Caco-2 (cell line): Measurements from ENCODE around the gene ASIC4. TPM values are rescaled to one million over a fixed set of nuclear protein-coding genes. Genes with fewer than 3 reads are reported as not detected.

Source experiments
- BruUV-seq: library from RNA; stranded (reverse); fragments of 400-500 nt; replicated peaks from 2 replicates; lab custom pipeline; 2021; lab: Mats Ljungman, UMichigan
- CTCF ChIA-PET: fragments of 300-600 bp; sonication (Branson Sonifier 250); formaldehyde crosslinking; loops from one replicate; lab custom pipeline; 2022; ENCODE audit warnings: antibody characterized with exemption; lab: Charles Lee
- POLR2A ChIA-PET: fragments of 300-600 bp; sonication (Branson Sonifier 250); formaldehyde crosslinking; loops from one replicate; lab custom pipeline; 2022; ENCODE audit warnings: antibody characterized with exemption; lab: Charles Lee
- DNase-seq, 2 experiments: peaks; one replicate each; pipeline versions ENCODE4 v3.0.0 to v3.0.0-alpha.2; 2020 to 2022
- H3K27me3 ChIP-seq: replicated peaks from 2 replicates; pipeline ENCODE4 v1.6.0; 2011; ENCODE audit warnings: low read length; ENCODE audit not compliant: control insufficient read depth, insufficient read depth
- H3K36me3 ChIP-seq: 2 replicates; pipeline ENCODE4 v1.5.1; 2011; ENCODE audit warnings: low read length; ENCODE audit not compliant: control insufficient read depth, insufficient read depth
- H3K4me1 ChIP-seq: fragments of 250-450 bp; sonication (Bioruptor Pico); 2 replicates; pipeline ENCODE4 v1.5.1; 2020; ENCODE audit warnings: mild to moderate bottlenecking
- H3K4me3 ChIP-seq: 2 replicates; pipeline ENCODE4 v1.5.1; 2011; ENCODE audit warnings: low read depth, mild to moderate bottlenecking, control low read depth, low read length
- H3K9me3 ChIP-seq: fragments of 250-450 bp; sonication (Bioruptor Pico); 2 replicates; pipeline ENCODE4 v1.5.1; 2020; ENCODE audit warnings: mild to moderate bottlenecking, moderate library complexity
- H3K27ac Mint-ChIP-seq: one replicate; pipeline ENCODE4 v1.8.0; 2022; ENCODE audit warnings: mixed read lengths; ENCODE audit not compliant: unreplicated experiment
- H3K27me3 Mint-ChIP-seq: one replicate; pipeline ENCODE4 v1.8.0; 2022; ENCODE audit warnings: mixed read lengths; ENCODE audit not compliant: insufficient read depth, unreplicated experiment
- H3K36me3 Mint-ChIP-seq: one replicate; pipeline ENCODE4 v1.8.0; 2022; ENCODE audit warnings: mild to moderate bottlenecking, mixed read lengths; ENCODE audit not compliant: insufficient read depth, unreplicated experiment
- H3K4me1 Mint-ChIP-seq: one replicate; pipeline ENCODE4 v1.8.0; 2022; ENCODE audit warnings: low read depth, mixed read lengths; ENCODE audit not compliant: unreplicated experiment
- H3K4me3 Mint-ChIP-seq: one replicate; pipeline ENCODE4 v1.8.0; 2022; ENCODE audit warnings: mild to moderate bottlenecking, moderate library complexity, mixed read lengths; ENCODE audit not compliant: unreplicated experiment
- H3K9me3 Mint-ChIP-seq: one replicate; pipeline ENCODE4 v1.8.0; 2022; ENCODE audit warnings: mixed read lengths; ENCODE audit not compliant: unreplicated experiment
- CTCF ChIP-seq, 2 experiments: fragments of 200-600 bp in 1 of 2; IDR thresholded peaks; 1 replicate in 1 of 2; 2 replicates in 1 of 2; pipeline versions ENCODE4 v1.5.1 to v1.8.0; 2011 to 2022; ENCODE audit warnings: antibody characterized with exemption in 1 of 2, control low read depth in 1 of 2, inconsistent platforms in 1 of 2, low read depth in 1 of 2, low read length in 1 of 2, mild to moderate bottlenecking in 1 of 2, moderate library complexity in 1 of 2; ENCODE audit not compliant: insufficient read depth in 1 of 2, severe bottlenecking in 1 of 2, unreplicated experiment in 1 of 2
- intact Hi-C: fragments of 100-400 bp; cut with micrococcal nuclease; formaldehyde crosslinking; loops from one replicate; pipeline ENCODE4 v1.10.0; 2022; ENCODE audit not compliant: unreplicated experiment
- total RNA-seq: library from RNA; stranded (reverse); gene quantifications from 2 replicates; pipeline ENCODE4 v1.2.3, GENCODE V29; 2022

ASIC4 gene
- total RNA-seq, 1 experiment from 2014 or later = 0.16 TPM

- POLR2A ChIA-PET = no interaction called here
- CTCF ChIA-PET = interaction anchor here (0.9 to 8.2 kb wide), 9 partner anchors 13 to 125 kb away, joined by 3 to 243 read pairs (median 4); partner anchors contain the start of gene GMPPA
- no peak for DNase-seq
- Mint-ChIP-seq H3K27ac (no peak overlapping the region), H3K36me3 (no peaks in the 10 kb centered on the region), H3K4me3 (no peak overlapping the region), H3K27me3 (peaks cover 27% of the 10 kb centered on the region), H3K4me1 (peaks cover 29% of the 10 kb centered on the region), H3K9me3 (no peaks in the 10 kb centered on the region)
- BruUV-seq = no TSS peak
- Histone ChIP-seq H3K4me1 (peaks cover 18% of the 10 kb centered on the region), H3K36me3 (no peaks in the 10 kb centered on the region), H3K4me3 (no peak overlapping the region), H3K27me3 (no peaks in the 10 kb centered on the region; the same call in 1 of the 2 replicates), H3K9me3 (no peaks in the 10 kb centered on the region)
- intact Hi-C loops = no loop called here
- no peak for TF ChIP-seq CTCF (IDR thresholded peaks at IDR 0.05; ENCODE audit: insufficient read depth in 1 of 2, low read depth in 1 of 2, low read length in 1 of 2, severe bottlenecking in 1 of 2, unreplicated experiment in 1 of 2)
These were observed 12.2 kb downstream of the ASIC4 start for GRCh38 chr2:219526320-219527075.

GRCh38 chr2:219527076-219527394 lies 12.8 kb downstream of the ASIC4 start:
- H3K4me3 Mint-ChIP-seq = no peak overlapping the region
- intact Hi-C loops = no loop called here
- BruUV-seq = no TSS peak

More at GRCh38 chr2:219527076-219527394, 12.8 kb downstream of the ASIC4 start:
- Mint-ChIP-seq H3K27ac (no peak overlapping the region), H3K4me1 (peaks cover 24% of the 10 kb centered on the region), H3K9me3 (no peaks in the 10 kb centered on the region), H3K36me3 (no peaks in the 10 kb centered on the region), H3K27me3 (peaks cover 23% of the 10 kb centered on the region)
- H3K4me1 ChIP-seq = peaks cover 13% of the 10 kb centered on the region
- H3K9me3 ChIP-seq = no peaks in the 10 kb centered on the region
- H3K27me3 ChIP-seq = no peaks in the 10 kb centered on the region; the same call in 1 of the 2 replicates
- CTCF ChIA-PET = interaction anchor here (4.0 to 8.2 kb wide), 2 partner anchors 16 to 30 kb away, joined by 80 to 243 read pairs; partner anchors contain the start of gene GMPPA
- H3K4me3 ChIP-seq = no peak overlapping the region
- no peak for DNase-seq
- POLR2A ChIA-PET = interaction anchor here (1.0 kb wide), 1 partner anchor 28 kb away, joined by 3 read pairs; the partner anchor contains the start of gene GMPPA
- no peaks in the 10 kb centered on the region for H3K36me3 ChIP-seq
- TF ChIP-seq CTCF (IDR thresholded peaks at IDR 0.05; ENCODE audit: insufficient read depth in 1 of 2, low read depth in 1 of 2, low read length in 1 of 2, severe bottlenecking in 1 of 2, unreplicated experiment in 1 of 2) = no peak
